ENCODE measurements around the gene MRPL43. TPM values are rescaled to one million over a fixed set of nuclear protein-coding genes. Genes with fewer than 3 reads are reported as not detected.
"Not testable (repeated sequence)": the region's sequence is repeated elsewhere in the genome, so short reads cannot be mapped to it uniquely, and the experiment has no call there.

MRPL43 gene
- total and polyA plus RNA-seq, 4 donors = 33.6 to 124 (median 95.2) TPM

DNA sequence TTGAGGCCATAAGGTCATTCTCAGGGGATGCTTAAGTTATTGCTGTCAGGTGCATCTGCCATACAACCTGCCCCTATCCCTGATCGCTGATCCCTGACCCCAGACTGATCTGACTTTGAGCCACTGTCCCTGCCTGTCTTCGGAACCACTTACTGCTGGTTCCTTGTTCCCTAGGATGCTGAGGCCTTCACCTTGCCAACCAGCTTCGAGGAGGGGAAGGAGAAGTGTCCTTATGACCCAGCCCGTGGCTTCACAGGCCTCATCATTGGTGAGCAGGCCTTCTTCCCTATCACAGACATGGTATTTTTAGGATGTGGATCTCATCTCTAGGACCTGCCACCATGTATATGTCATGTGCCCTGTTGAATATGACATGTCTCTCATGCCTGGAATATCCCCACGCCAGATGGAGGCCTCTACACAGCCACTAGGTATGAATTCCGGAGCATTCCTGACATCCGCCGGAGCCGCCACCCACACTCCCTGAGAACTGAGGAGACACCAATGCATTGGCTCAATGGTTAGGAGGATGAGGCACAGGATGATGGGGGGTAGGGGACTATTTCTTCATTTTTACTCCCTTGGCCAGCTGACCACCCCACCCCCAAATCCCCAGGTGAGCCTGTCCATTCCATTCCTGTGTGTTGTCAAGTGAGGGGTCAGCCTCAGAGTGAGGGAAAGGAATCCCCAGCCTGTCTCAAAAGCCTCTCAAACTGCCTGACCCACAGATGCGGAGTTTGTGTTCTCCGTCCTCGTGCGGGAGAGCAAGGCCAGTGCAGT is 9.0 kb downstream of the MRPL43 start:
- 95% methylated on average over 7 of the region's 13 CpGs for WGBS (ENCODE audit: insufficient coverage)
- peaks cover 66% of the 10 kb centered on the region for H3K36me3 ChIP-seq (ENCODE audit: control insufficient read depth, insufficient read depth, low read length)

GRCh38 chr10:100977436-100977835 is 9.9 kb downstream of the MRPL43 start:
- no peak overlapping the region for H3K27ac ChIP-seq (ENCODE audit: low read depth, low read length)
- DNase-seq (ENCODE audit: low read depth in 4 of 6, low spot score in 6 of 6) = no peak
- 90% methylated on average over 2 of the region's 6 CpGs for WGBS (ENCODE audit: insufficient coverage)
- H3K4me1 ChIP-seq (ENCODE audit: control insufficient read depth, insufficient read depth, low read length) = no peaks in the 10 kb centered on the region
- H3K9me3 ChIP-seq (ENCODE audit: control insufficient read depth, insufficient read depth, low read length) = no peaks in the 10 kb centered on the region
- peaks cover 66% of the 10 kb centered on the region for H3K36me3 ChIP-seq (ENCODE audit: control insufficient read depth, insufficient read depth, low read length)
- H3K27me3 ChIP-seq (ENCODE audit: control insufficient read depth, insufficient read depth, low read length) = no peaks in the 10 kb centered on the region
- H3K4me3 ChIP-seq (ENCODE audit: low read depth, low read length) = no peak overlapping the region

More for the DNA sequence above, 9.0 kb downstream of the MRPL43 start:
- no peak overlapping the region for H3K4me3 ChIP-seq (ENCODE audit: low read depth, low read length)
- no peak for DNase-seq (ENCODE audit: low read depth in 4 of 6, low spot score in 6 of 6)
- no peaks in the 10 kb centered on the region for H3K9me3 ChIP-seq (ENCODE audit: control insufficient read depth, insufficient read depth, low read length)
- no peak overlapping the region for H3K27ac ChIP-seq (ENCODE audit: low read depth, low read length)
- H3K27me3 ChIP-seq (ENCODE audit: control insufficient read depth, insufficient read depth, low read length) = no peaks in the 10 kb centered on the region
- no peaks in the 10 kb centered on the region for H3K4me1 ChIP-seq (ENCODE audit: control insufficient read depth, insufficient read depth, low read length)

- no peak for DNase-seq (ENCODE audit: low read depth in 4 of 6, low spot score in 6 of 6)
- no peak overlapping the region for H3K27ac ChIP-seq (ENCODE audit: low read depth, low read length)
- H3K9me3 ChIP-seq (ENCODE audit: control insufficient read depth, insufficient read depth, low read length) = no peaks in the 10 kb centered on the region
- no peak overlapping the region for H3K4me3 ChIP-seq (ENCODE audit: low read depth, low read length)
- WGBS (ENCODE audit: insufficient coverage) = 86% methylated on average over 3 of the region's 3 CpGs
- peaks cover 3% of the 10 kb centered on the region for H3K4me1 ChIP-seq (ENCODE audit: control insufficient read depth, insufficient read depth, low read length)
- H3K36me3 ChIP-seq (ENCODE audit: control insufficient read depth, insufficient read depth, low read length) = peaks cover 61% of the 10 kb centered on the region
- H3K27me3 ChIP-seq (ENCODE audit: control insufficient read depth, insufficient read depth, low read length) = no peaks in the 10 kb centered on the region
Measured at GRCh38 chr10:100976906-100977305, 10.4 kb downstream of the MRPL43 start.

GRCh38 chr10:100975397-100975796 is 11.9 kb downstream of the MRPL43 start:
- H3K27ac ChIP-seq (ENCODE audit: low read depth, low read length); H3K27me3 ChIP-seq (ENCODE audit: control insufficient read depth, insufficient read depth, low read length); H3K4me3 ChIP-seq (ENCODE audit: low read depth, low read length); DNase-seq (ENCODE audit: low read depth in 4 of 6, low spot score in 6 of 6); H3K9me3 ChIP-seq (ENCODE audit: control insufficient read depth, insufficient read depth, low read length): not testable (repeated sequence)
- H3K36me3 ChIP-seq (ENCODE audit: control insufficient read depth, insufficient read depth, low read length) = peaks cover 49% of the 10 kb centered on the region
- 92% methylated on average over 8 of the region's 8 CpGs for WGBS (ENCODE audit: insufficient coverage)
- peaks cover 10% of the 10 kb centered on the region for H3K4me1 ChIP-seq (ENCODE audit: control insufficient read depth, insufficient read depth, low read length)

- peaks cover 26% of the 10 kb centered on the region for H3K36me3 ChIP-seq (ENCODE audit: control insufficient read depth, insufficient read depth, low read length)
- H3K27ac ChIP-seq (ENCODE audit: low read depth, low read length) = no peak overlapping the region
- DNase-seq (ENCODE audit: low read depth in 4 of 6, low spot score in 6 of 6) = no peak
- no peak overlapping the region for H3K4me3 ChIP-seq (ENCODE audit: low read depth, low read length)
- H3K4me1 ChIP-seq (ENCODE audit: control insufficient read depth, insufficient read depth, low read length) = peaks cover 23% of the 10 kb centered on the region
- no peaks in the 10 kb centered on the region for H3K9me3 ChIP-seq (ENCODE audit: control insufficient read depth, insufficient read depth, low read length)
- no peaks in the 10 kb centered on the region for H3K27me3 ChIP-seq (ENCODE audit: control insufficient read depth, insufficient read depth, low read length)
- WGBS (ENCODE audit: insufficient coverage) = 91% methylated on average over 4 of the region's 6 CpGs
Measured at GRCh38 chr10:100972904-100973535, 14.3 kb downstream of the MRPL43 start.

- DNase-seq (ENCODE audit: low read depth in 4 of 6, low spot score in 6 of 6) = no peak
Measured at GRCh38 chr10:100972115-100972903, 15.0 kb downstream of the MRPL43 start.

GRCh38 chr10:100970914-100971811 is 16.1 kb downstream of the MRPL43 start:
- DNase-seq (ENCODE audit: low read depth in 4 of 6, low spot score in 6 of 6) = no peak

More at GRCh38 chr10:100972115-100972903, 15.0 kb downstream of the MRPL43 start:
- H3K27me3 ChIP-seq (ENCODE audit: control insufficient read depth, insufficient read depth, low read length) = no peaks in the 10 kb centered on the region
- H3K9me3 ChIP-seq (ENCODE audit: control insufficient read depth, insufficient read depth, low read length) = no peaks in the 10 kb centered on the region
- 62% methylated on average over 10 of the region's 13 CpGs for WGBS (ENCODE audit: insufficient coverage)
- H3K4me1 ChIP-seq (ENCODE audit: control insufficient read depth, insufficient read depth, low read length) = peaks cover 23% of the 10 kb centered on the region
- H3K27ac ChIP-seq (ENCODE audit: low read depth, low read length) = no peak overlapping the region
- H3K36me3 ChIP-seq (ENCODE audit: control insufficient read depth, insufficient read depth, low read length) = peaks cover 23% of the 10 kb centered on the region
- H3K4me3 ChIP-seq (ENCODE audit: low read depth, low read length) = no peak overlapping the region

GRCh38 chr10:100970076-100970913 is 17.0 kb downstream of the MRPL43 start:
- DNase-seq (ENCODE audit: low read depth in 4 of 6, low spot score in 6 of 6) = peak in 2 of 6 donors; percentile 38 to 63
- Histone ChIP-seq H3K4me1 (ENCODE audit: control insufficient read depth, insufficient read depth, low read length) (peaks cover 23% of the 10 kb centered on the region), H3K27ac (ENCODE audit: low read depth, low read length) (no peak overlapping the region), H3K27me3 (ENCODE audit: control insufficient read depth, insufficient read depth, low read length) (no peaks in the 10 kb centered on the region), H3K9me3 (ENCODE audit: control insufficient read depth, insufficient read depth, low read length) (no peaks in the 10 kb centered on the region), H3K4me3 (ENCODE audit: low read depth, low read length) (peak overlapping the region; percentile 30), H3K36me3 (ENCODE audit: control insufficient read depth, insufficient read depth, low read length) (peaks cover 21% of the 10 kb centered on the region)
- no CpG with 5 or more reads among the region's 13 CpGs for WGBS (ENCODE audit: insufficient coverage)

More at GRCh38 chr10:100970914-100971811, 16.1 kb downstream of the MRPL43 start:
- peaks cover 20% of the 10 kb centered on the region for H3K36me3 ChIP-seq (ENCODE audit: control insufficient read depth, insufficient read depth, low read length)
- peaks cover 23% of the 10 kb centered on the region for H3K4me1 ChIP-seq (ENCODE audit: control insufficient read depth, insufficient read depth, low read length)
- no peaks in the 10 kb centered on the region for H3K9me3 ChIP-seq (ENCODE audit: control insufficient read depth, insufficient read depth, low read length)
- no peak overlapping the region for H3K4me3 ChIP-seq (ENCODE audit: low read depth, low read length)
- H3K27ac ChIP-seq (ENCODE audit: low read depth, low read length) = no peak overlapping the region
- 69% methylated on average over 3 of the region's 4 CpGs for WGBS (ENCODE audit: insufficient coverage)
- H3K27me3 ChIP-seq (ENCODE audit: control insufficient read depth, insufficient read depth, low read length) = no peaks in the 10 kb centered on the region

All from spinal cord (tissue), 10 donors.